Measurements from ENCODE around the gene ELOVL7.
"Not testable (repeated sequence)": the region's sequence is repeated elsewhere in the genome, so short reads cannot be mapped to it uniquely, and the experiment has no call there.

Gene ELOVL7

GRCh38 chr5:60829490-60830266 lies 14.4 kb downstream of the ELOVL7 start:
- DNase-seq: no peak

- DNase-seq: no peak
Observed at GRCh38 chr5:60827201-60827600, 16.9 kb downstream of the ELOVL7 start.

GRCh38 chr5:60826653-60827052 lies 17.4 kb downstream of the ELOVL7 start:
- DNase-seq: no peak

- DNase-seq: no peak
Observed at GRCh38 chr5:60823574-60823973, 20.5 kb downstream of the ELOVL7 start.

- no peak for DNase-seq
Observed at GRCh38 chr5:60822285-60822556, 21.8 kb downstream of the ELOVL7 start.

- no peak for DNase-seq
Observed at GRCh38 chr5:60821488-60822284, 22.4 kb downstream of the ELOVL7 start.

- no peak for DNase-seq
Observed at GRCh38 chr5:60820593-60821487, 23.2 kb downstream of the ELOVL7 start.

GRCh38 chr5:60816138-60816537 lies 27.9 kb downstream of the ELOVL7 start:
- not testable (repeated sequence) for DNase-seq

- DNase-seq: no peak
Observed at GRCh38 chr5:60814498-60814897, 29.6 kb downstream of the ELOVL7 start.

GRCh38 chr5:60812426-60812825 lies 31.6 kb downstream of the ELOVL7 start:
- DNase-seq: no peak

GRCh38 chr5:60811105-60811504 lies 33.0 kb downstream of the ELOVL7 start:
- no peak for DNase-seq

GRCh38 chr5:60810438-60811085 lies 33.5 kb downstream of the ELOVL7 start:
- no peak for DNase-seq

GRCh38 chr5:60809891-60810425 lies 34.1 kb downstream of the ELOVL7 start:
- DNase-seq: no peak

GRCh38 chr5:60806591-60807243 lies 37.4 kb downstream of the ELOVL7 start:
- no peak for DNase-seq

- no peak for DNase-seq
Observed at GRCh38 chr5:60805463-60805862, 38.6 kb downstream of the ELOVL7 start.

- no peak for DNase-seq
Observed at GRCh38 chr5:60803712-60804111, 40.4 kb downstream of the ELOVL7 start.

GRCh38 chr5:60802986-60803385 lies 41.1 kb downstream of the ELOVL7 start:
- DNase-seq: no peak

- no peak for DNase-seq
Observed at GRCh38 chr5:60802226-60802625, 41.8 kb downstream of the ELOVL7 start.

- DNase-seq: no peak
Observed at GRCh38 chr5:60797482-60798153, 46.5 kb downstream of the ELOVL7 start.

- not testable (repeated sequence) for DNase-seq
Observed at GRCh38 chr5:60795424-60795950, 48.6 kb downstream of the ELOVL7 start.

- no peak for DNase-seq
Observed at GRCh38 chr5:60794691-60795090, 49.4 kb downstream of the ELOVL7 start.
